Spleen (tissue), 11 donors: ENCODE measurements around the gene DAPK1. TPM values are rescaled to one million over a fixed set of nuclear protein-coding genes. Genes with fewer than 3 reads are reported as not detected.
A peak's percentile ranks its signal among the peaks of the same experiment; 100 is the strongest.

Experiments
- DNase-seq: peaks from one replicate; pipeline ENCODE4 v3.0.0-alpha.2; 2020
- H3K27ac ChIP-seq, 8 donors: fragments of 200-600 bp; sonication (generic) in 7 of 8; 1 replicate in 4 of 8; 2 replicates in 4 of 8; pipeline versions ENCODE4 v1.5.0 to v1.8.0; 2016 to 2021; ENCODE audit warnings: inconsistent platforms in 4 of 8, mild to moderate bottlenecking in 4 of 8, moderate library complexity in 1 of 8
- H3K27me3 ChIP-seq, 7 donors: fragments of 200-600 bp; sonication (generic) in 6 of 7; replicated peaks in 1 of 7; 1 replicate in 4 of 7; 2 replicates in 3 of 7; pipeline versions ENCODE4 v1.5.0 to v1.8.0; 2016 to 2021; ENCODE audit warnings: inconsistent platforms in 3 of 7, mild to moderate bottlenecking in 1 of 7
- H3K36me3 ChIP-seq, 6 donors: fragments of 200-600 bp; sonication (generic) in 5 of 6; 1 replicate in 4 of 6; 2 replicates in 2 of 6; pipeline versions ENCODE4 v1.5.0 to v1.8.0; 2016 to 2021; ENCODE audit warnings: inconsistent platforms in 2 of 6
- H3K4me1 ChIP-seq, 6 donors: fragments of 200-600 bp; sonication (generic) in 5 of 6; 1 replicate in 3 of 6; 2 replicates in 3 of 6; pipeline versions ENCODE4 v1.5.0 to v1.8.0; 2016 to 2021; ENCODE audit warnings: inconsistent platforms in 3 of 6
- H3K4me3 ChIP-seq, 8 donors: fragments of 200-600 bp; sonication (generic) in 7 of 8; 1 replicate in 4 of 8; 2 replicates in 4 of 8; pipeline versions ENCODE4 v1.5.0 to v1.8.0; 2016 to 2021; ENCODE audit warnings: inconsistent platforms in 4 of 8, mild to moderate bottlenecking in 4 of 8, moderate library complexity in 2 of 8
- H3K9me3 ChIP-seq, 8 donors: fragments of 200-600 bp; sonication (generic) in 7 of 8; 1 replicate in 4 of 8; 2 replicates in 4 of 8; pipeline versions ENCODE4 v1.5.0 to v1.8.0; 2016 to 2021; ENCODE audit warnings: inconsistent platforms in 4 of 8
- POLR2A ChIP-seq, 3 donors: fragments of 450-650 bp; IDR thresholded peaks; one replicate each; pipeline ENCODE4 v1.5.1; 2017; ENCODE audit warnings: antibody characterized with exemption in 3 of 3, mild to moderate bottlenecking in 1 of 3
- POLR2AphosphoS5 ChIP-seq, 3 donors: sonication (generic); formaldehyde crosslinking; IDR thresholded peaks; one replicate each; pipeline ENCODE4 v1.5.1; 2017; ENCODE audit warnings: antibody characterized with exemption in 3 of 3
- WGBS, 5 donors: extraction: QIAGEN DNeasy Blood & Tissue Kit in 3 of 5; methylation state at CpG; one replicate each; pipeline versions ENCODE4 v1.1.5 to v1.1.7; 2013 to 2018; 5-methylcytosine and 5-hydroxymethylcytosine counted together
- intact Hi-C: fragments of 100-400 bp; cut with DNase I; formaldehyde crosslinking; loops from one replicate; pipeline ENCODE4 v1.15.0; 2023; ENCODE audit warnings: low total_unique reads
- polyA plus RNA-seq, 3 donors: library from polyadenylated mRNA; stranded (reverse); fragments of 200-250 nt; gene quantifications; one replicate each; pipeline ENCODE4 v1.2.1, GENCODE V29; 2013
- total RNA-seq, 7 donors: library from RNA; depleted of rRNA in 3 of 7; stranded (reverse); fragments of >200 nt in 3 of 7; fragmentation: NEBNext Ultra II Directional in 4 of 7; extraction: Animal tissue kit (Norgen Biotek cat#: 25700) in 4 of 7; gene quantifications; one replicate each; pipeline versions ENCODE4 v1.1.0 to v1.2.1, GENCODE V29; 2016 to 2021
- TF ChIP-seq, protein P1 (sequence below), 11 experiments: fragments of 200-600 bp in 7 of 11; fragments of 450-650 bp in 4 of 11; sonication (generic) in 4 of 11; IDR thresholded peaks in 8 of 11; conservative IDR thresholded peaks in 3 of 11; 1 replicate in 7 of 11; 2 replicates in 4 of 11; pipeline versions ENCODE4 v1.4.0 to v1.8.0; 2016 to 2021; ENCODE audit warnings: antibody characterized with exemption in 11 of 11, inconsistent platforms in 4 of 11, mild to moderate bottlenecking in 1 of 11
- donor health status: healthy with polysubstance abuse.
- donor health status: DM: no; HTN: no; CAD: no; lungs with moderate emphysema.
- donor health status: DM: no; HTN: no; CAD: no.
- donor health status: Bipolar disorder and iron deficiency.
- donor health status: healthy.
- donor health status: DM: no; HTN: no; CAD: no.
- donor health status: DM: yes; HTN: yes; CAD: no.

DAPK1 gene
- total and polyA plus RNA-seq, 10 donors = 6.4 to 126 (median 102) TPM

DNA sequence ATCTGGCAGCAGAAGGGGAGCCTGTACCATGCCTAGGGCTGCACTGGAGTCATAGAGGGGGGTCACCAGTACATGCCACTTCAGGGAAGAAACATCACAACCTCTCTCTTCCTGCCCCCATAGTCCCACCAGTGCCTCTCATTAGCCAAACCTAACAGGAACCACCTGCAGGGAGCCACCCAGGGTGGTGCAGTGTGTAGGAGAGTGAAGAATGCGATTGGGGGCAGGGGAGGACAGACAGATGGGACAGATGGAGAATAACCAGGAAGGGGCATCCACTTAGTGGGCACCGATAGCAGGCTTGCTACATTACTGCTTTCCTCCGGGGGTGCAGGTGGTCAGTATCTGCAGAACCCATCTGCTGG is 19.2 kb downstream of the DAPK1 start:
- Histone ChIP-seq H3K27me3 (peaks cover 0 to 11% (median 0%) of the 10 kb centered on the region in 7 donors), H3K4me3 (no peak overlapping the region), H3K36me3 (peaks cover 0 to 5% (median 0%) of the 10 kb centered on the region in 6 donors), H3K4me1 (peaks cover 0 to 59% (median 28%) of the 10 kb centered on the region in 6 donors), H3K27ac (peak overlapping the region in 5 of 8 donors; percentile 36 to 79 (median 65)), H3K9me3 (no peaks in the 10 kb centered on the region)
- DNase-seq = no peak
- intact Hi-C loops = no loop called here
- 13 to 25% (median 20%) methylated on average over 3 of the region's 3 CpGs for WGBS, 5 donors
- TF ChIP-seq, protein P1, sequence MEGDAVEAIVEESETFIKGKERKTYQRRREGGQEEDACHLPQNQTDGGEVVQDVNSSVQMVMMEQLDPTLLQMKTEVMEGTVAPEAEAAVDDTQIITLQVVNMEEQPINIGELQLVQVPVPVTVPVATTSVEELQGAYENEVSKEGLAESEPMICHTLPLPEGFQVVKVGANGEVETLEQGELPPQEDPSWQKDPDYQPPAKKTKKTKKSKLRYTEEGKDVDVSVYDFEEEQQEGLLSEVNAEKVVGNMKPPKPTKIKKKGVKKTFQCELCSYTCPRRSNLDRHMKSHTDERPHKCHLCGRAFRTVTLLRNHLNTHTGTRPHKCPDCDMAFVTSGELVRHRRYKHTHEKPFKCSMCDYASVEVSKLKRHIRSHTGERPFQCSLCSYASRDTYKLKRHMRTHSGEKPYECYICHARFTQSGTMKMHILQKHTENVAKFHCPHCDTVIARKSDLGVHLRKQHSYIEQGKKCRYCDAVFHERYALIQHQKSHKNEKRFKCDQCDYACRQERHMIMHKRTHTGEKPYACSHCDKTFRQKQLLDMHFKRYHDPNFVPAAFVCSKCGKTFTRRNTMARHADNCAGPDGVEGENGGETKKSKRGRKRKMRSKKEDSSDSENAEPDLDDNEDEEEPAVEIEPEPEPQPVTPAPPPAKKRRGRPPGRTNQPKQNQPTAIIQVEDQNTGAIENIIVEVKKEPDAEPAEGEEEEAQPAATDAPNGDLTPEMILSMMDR (IDR thresholded peaks at IDR 0.05 in 8 of 11, conservative IDR thresholded peaks at IDR 0.05 in 3 of 11) = no peak
- TF ChIP-seq POLR2AphosphoS5 (IDR thresholded peaks at IDR 0.05) (no peak), POLR2A (IDR thresholded peaks at IDR 0.05) (no peak)

DNA sequence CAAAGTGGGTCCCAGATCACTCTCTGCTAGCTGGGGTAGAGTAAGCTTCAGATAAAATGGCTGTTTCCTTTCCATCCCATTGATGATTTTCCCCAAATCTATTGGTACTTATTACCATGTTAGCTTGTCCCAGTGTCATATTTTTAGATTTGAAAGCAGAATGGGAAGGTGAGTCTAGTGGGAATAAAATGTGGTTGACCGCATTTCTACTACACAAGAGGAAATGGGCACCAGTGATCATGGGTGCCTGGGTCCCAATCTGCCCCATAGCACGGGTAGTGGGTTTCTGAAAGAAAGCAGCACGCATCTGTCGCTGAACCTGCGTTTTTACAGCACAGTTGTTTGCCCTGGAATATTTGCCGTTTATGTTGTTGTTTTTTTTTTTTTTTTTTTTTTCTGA is 20.1 kb downstream of the DAPK1 start:
- H3K27ac ChIP-seq = no peak overlapping the region
- DNase-seq = no peak
- no peak overlapping the region for H3K4me3 ChIP-seq
- no peak for TF ChIP-seq POLR2A (IDR thresholded peaks at IDR 0.05)
- TF ChIP-seq, protein P1 (IDR thresholded peaks at IDR 0.05 in 8 of 11, conservative IDR thresholded peaks at IDR 0.05 in 3 of 11) = no peak
- TF ChIP-seq POLR2AphosphoS5 (IDR thresholded peaks at IDR 0.05) = no peak
- H3K9me3 ChIP-seq = no peaks in the 10 kb centered on the region
- H3K36me3 ChIP-seq = no peaks in the 10 kb centered on the region
- intact Hi-C loops = no loop called here
- peaks cover 0 to 11% (median 0%) of the 10 kb centered on the region in 7 donors for H3K27me3 ChIP-seq
- 32 to 57% (median 46%) methylated on average over 6 of the region's 6 CpGs for WGBS, 5 donors
- H3K4me1 ChIP-seq = peaks cover 0 to 59% (median 28%) of the 10 kb centered on the region in 6 donors

DNA sequence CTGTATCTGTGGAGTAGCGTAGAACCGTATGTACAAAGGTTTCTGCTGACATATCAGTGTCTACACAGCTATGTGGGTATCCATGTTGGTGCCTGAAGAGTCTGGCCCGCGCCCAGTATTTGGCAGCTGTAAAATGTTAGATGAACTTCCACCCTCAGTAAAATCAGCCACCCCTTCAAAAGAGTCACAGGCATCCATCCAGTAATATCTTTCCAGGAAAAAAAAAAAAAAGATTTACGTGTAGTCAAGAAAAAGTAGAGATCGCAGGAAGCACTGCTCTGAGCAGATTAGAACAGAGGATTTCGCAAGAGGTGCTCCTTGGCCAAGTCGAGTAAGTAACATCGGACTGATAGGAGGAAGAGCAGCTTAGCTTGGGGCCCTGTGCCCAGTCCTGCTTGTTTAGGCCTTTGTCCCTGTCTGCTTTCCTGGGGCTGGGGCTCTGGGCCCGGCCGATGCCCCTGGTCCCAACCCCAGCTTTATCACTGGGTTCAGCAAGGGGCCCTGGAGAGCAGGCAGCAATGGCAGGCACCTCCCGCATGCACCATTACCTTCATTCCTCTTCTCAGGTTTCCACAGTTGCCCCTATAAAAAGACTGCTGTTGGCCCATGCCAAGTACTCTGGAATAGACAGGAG is 21.2 kb downstream of the DAPK1 start:
- intact Hi-C loops = no loop called here
- H3K4me3 ChIP-seq = no peak overlapping the region
- TF ChIP-seq POLR2A (IDR thresholded peaks at IDR 0.05) = no peak
- TF ChIP-seq POLR2AphosphoS5 (IDR thresholded peaks at IDR 0.05) = peak in 1 of 3 donors; percentile 47
- TF ChIP-seq, protein P1 (IDR thresholded peaks at IDR 0.05 in 8 of 11, conservative IDR thresholded peaks at IDR 0.05 in 3 of 11) = no peak
- WGBS, 5 donors = 29 to 50% (median 39%) methylated on average over 12 of the region's 12 CpGs
- DNase-seq = no peak
- no peaks in the 10 kb centered on the region for H3K9me3 ChIP-seq
- peak overlapping the region in 4 of 8 donors; percentile 27 to 65 (median 49) for H3K27ac ChIP-seq
- H3K36me3 ChIP-seq = no peaks in the 10 kb centered on the region
- peaks cover 0 to 14% (median 0%) of the 10 kb centered on the region in 7 donors for H3K27me3 ChIP-seq
- H3K4me1 ChIP-seq = peaks cover 0 to 52% (median 28%) of the 10 kb centered on the region in 6 donors

DNA sequence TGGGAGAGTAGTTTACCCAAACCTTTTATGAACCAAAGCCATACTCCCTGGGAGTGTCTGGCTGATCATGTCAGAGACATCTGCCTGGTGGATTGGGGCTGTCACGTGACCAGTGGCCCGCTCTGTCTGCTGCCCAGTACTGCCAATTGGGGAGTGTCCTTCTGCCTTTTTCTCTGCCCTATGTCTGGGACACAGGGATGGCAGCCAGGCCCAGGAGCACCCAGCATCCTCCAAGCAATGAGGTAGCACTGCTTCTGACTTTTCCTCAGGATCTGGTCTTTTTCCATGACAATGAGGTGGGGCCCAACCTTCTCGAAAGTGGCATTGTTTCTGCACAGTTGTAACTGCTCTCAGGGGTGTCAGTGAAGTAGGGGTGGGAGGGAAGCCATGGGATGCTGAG is 21.8 kb downstream of the DAPK1 start:
- TF ChIP-seq, protein P1 (IDR thresholded peaks at IDR 0.05 in 8 of 11, conservative IDR thresholded peaks at IDR 0.05 in 3 of 11) = no peak
- TF ChIP-seq POLR2A (IDR thresholded peaks at IDR 0.05) (no peak), POLR2AphosphoS5 (IDR thresholded peaks at IDR 0.05) (no peak)
- H3K36me3 ChIP-seq = no peaks in the 10 kb centered on the region
- peaks cover 0 to 17% (median 0%) of the 10 kb centered on the region in 7 donors for H3K27me3 ChIP-seq
- no peak for DNase-seq
- H3K4me3 ChIP-seq = no peak overlapping the region
- no peaks in the 10 kb centered on the region for H3K9me3 ChIP-seq
- intact Hi-C loops = no loop called here
- peak overlapping the region in 3 of 8 donors; percentile 27 to 65 (median 54) for H3K27ac ChIP-seq
- 59 to 85% (median 69%) methylated on average over 3 of the region's 3 CpGs for WGBS, 5 donors
- H3K4me1 ChIP-seq = peaks cover 0 to 52% (median 28%) of the 10 kb centered on the region in 6 donors
